HEK293 (cell line): ENCODE results near the gene IRF2.

Experiments used
- CTCF ChIA-PET: fragments of 350-600 bp; formaldehyde crosslinking; extraction: SDS; loops from one replicate; lab custom pipeline; 2021; ENCODE audit warnings: antibody characterized with exemption; lab: Yijun Ruan, JAX
- POLR2A ChIA-PET: fragments of 300-600 bp; formaldehyde crosslinking; extraction: SDS; loops from one replicate; lab custom pipeline; 2020; ENCODE audit warnings: antibody characterized with exemption, inconsistent platforms; lab: Yijun Ruan, JAX
- H3K27ac ChIP-seq: fragments of 200-500 bp; sonication (Bioruptor generic); 2 replicates; pipeline ENCODE4 v1.5.1; 2014; ENCODE audit warnings: low read depth, low read length, control low read depth, inconsistent platforms; ENCODE audit errors: extremely low read depth
- H3K36me3 ChIP-seq, 2 experiments: fragments of 200-500 bp in 1 of 2; sonication (Bioruptor generic) in 1 of 2; 1 replicate in 1 of 2; 2 replicates in 1 of 2; pipeline ENCODE4 v1.5.1; 2014 to 2017; ENCODE audit warnings: inconsistent platforms in 2 of 2, low read length in 2 of 2; ENCODE audit not compliant: control insufficient read depth in 2 of 2, insufficient read depth in 1 of 2
- H3K4me1 ChIP-seq: fragments of 200-500 bp; sonication (Bioruptor generic); 2 replicates; pipeline ENCODE4 v1.5.1; 2014; ENCODE audit warnings: mild to moderate bottlenecking, low read length, inconsistent platforms; ENCODE audit not compliant: control insufficient read depth, insufficient read depth
- H3K4me3 ChIP-seq: 2 replicates; pipeline ENCODE4 v1.5.1; 2011; ENCODE audit warnings: low read depth, mild to moderate bottlenecking, control low read depth, low read length, moderate library complexity
- H3K9me3 ChIP-seq: fragments of 200-500 bp; sonication (Bioruptor generic); 2 replicates; pipeline ENCODE4 v1.5.1; 2014; ENCODE audit warnings: low read depth, low read length, inconsistent platforms; ENCODE audit not compliant: control insufficient read depth, insufficient read depth
- AEBP2 ChIP-seq: fragments of 450-650 bp; formaldehyde crosslinking; IDR thresholded peaks from 2 replicates; pipeline ENCODE4 v1.5.1; 2016; ENCODE audit warnings: missing biosample characterization, missing genetic modification characterization, borderline replicate concordance
- ATF2 ChIP-seq: fragments of 450-650 bp; formaldehyde crosslinking; IDR thresholded peaks from 2 replicates; pipeline ENCODE4 v1.5.1; 2016; ENCODE audit warnings: missing biosample characterization, missing genetic modification characterization, low read depth
- GLI2 ChIP-seq: fragments of 450-650 bp; formaldehyde crosslinking; IDR thresholded peaks from 2 replicates; pipeline ENCODE4; 2017; ENCODE audit warnings: missing biosample characterization, missing genetic modification characterization, low read depth, borderline replicate concordance
- HOXC10 ChIP-seq: sonication (generic); formaldehyde crosslinking; IDR thresholded peaks from 2 replicates; pipeline ENCODE4 v1.8.1; 2023; ENCODE audit warnings: mild to moderate bottlenecking, missing genetic modification reagents
- MZF1 ChIP-seq: fragments of 450-650 bp; formaldehyde crosslinking; IDR thresholded peaks from 2 replicates; pipeline ENCODE4 v1.5.1; 2017; ENCODE audit warnings: missing biosample characterization, missing genetic modification characterization, borderline replicate concordance
- PRDM10 ChIP-seq: fragments of 450-650 bp; formaldehyde crosslinking; IDR thresholded peaks from 2 replicates; pipeline ENCODE4 v1.5.1; 2016; ENCODE audit warnings: missing biosample characterization, missing genetic modification characterization
- SP3 ChIP-seq: fragments of 450-650 bp; formaldehyde crosslinking; IDR thresholded peaks from 2 replicates; pipeline ENCODE4 v1.5.1; 2016; ENCODE audit warnings: missing biosample characterization, missing genetic modification characterization
- WT1 ChIP-seq: fragments of 450-650 bp; formaldehyde crosslinking; IDR thresholded peaks from 2 replicates; pipeline ENCODE4 v1.5.1; 2016; ENCODE audit warnings: missing biosample characterization, missing genetic modification characterization
- ZBTB26 ChIP-seq: fragments of 450-650 bp; formaldehyde crosslinking; optimal IDR thresholded peaks from 2 replicates; pipeline ENCODE3; 2016; ENCODE audit warnings: missing biosample characterization, mild to moderate bottlenecking, missing genetic modification characterization
- ZBTB44 ChIP-seq: fragments of 450-650 bp; IDR thresholded peaks from 2 replicates; pipeline ENCODE4 v1.5.1; 2018; ENCODE audit warnings: missing biosample characterization, mild to moderate bottlenecking, missing genetic modification characterization
- ZBTB48 ChIP-seq: fragments of 450-650 bp; formaldehyde crosslinking; IDR thresholded peaks from 2 replicates; pipeline ENCODE4 v1.5.1; 2016; ENCODE audit warnings: missing biosample characterization, missing genetic modification characterization
- ZFP37 ChIP-seq: fragments of 450-650 bp; formaldehyde crosslinking; IDR thresholded peaks from 2 replicates; pipeline ENCODE4 v1.5.1; 2016; ENCODE audit warnings: missing biosample characterization, missing genetic modification characterization
- ZNF169 ChIP-seq: fragments of 450-650 bp; formaldehyde crosslinking; IDR thresholded peaks from 2 replicates; pipeline ENCODE4 v1.5.1; 2016; ENCODE audit warnings: missing biosample characterization, missing genetic modification characterization
- ZNF19 ChIP-seq: fragments of 450-650 bp; formaldehyde crosslinking; IDR thresholded peaks from 2 replicates; pipeline ENCODE4; 2016; ENCODE audit warnings: missing biosample characterization, missing genetic modification characterization, low read depth
- ZNF274 ChIP-seq, 2 experiments: fragments of 200-500 bp in 1 of 2; fragments of 450-650 bp in 1 of 2; sonication (Bioruptor generic) in 1 of 2; formaldehyde crosslinking in 1 of 2; IDR thresholded peaks; 2 replicates each; pipeline versions ENCODE4 v1.5.1 to v1.6.1; 2014 to 2016; ENCODE audit warnings: borderline replicate concordance in 1 of 2, inconsistent platforms in 1 of 2, low read length in 1 of 2, missing biosample characterization in 1 of 2, missing genetic modification characterization in 1 of 2
- ZNF302 ChIP-seq: fragments of 450-650 bp; formaldehyde crosslinking; IDR thresholded peaks from 2 replicates; pipeline ENCODE4 v1.5.1; 2016; ENCODE audit warnings: missing biosample characterization, missing genetic modification characterization, low read depth
- ZNF404 ChIP-seq: fragments of 450-650 bp; formaldehyde crosslinking; IDR thresholded peaks from 2 replicates; pipeline ENCODE4 v1.5.1; 2017; ENCODE audit warnings: missing biosample characterization, missing genetic modification characterization
- ZNF501 ChIP-seq: fragments of 450-650 bp; formaldehyde crosslinking; IDR thresholded peaks from 2 replicates; pipeline ENCODE4 v1.5.1; 2016; ENCODE audit warnings: missing biosample characterization, missing genetic modification characterization
- ZNF548 ChIP-seq: fragments of 450-650 bp; formaldehyde crosslinking; IDR thresholded peaks from 2 replicates; pipeline ENCODE4 v1.5.1; 2016; ENCODE audit warnings: missing biosample characterization, missing genetic modification characterization
- ZNF560 ChIP-seq: fragments of 450-650 bp; formaldehyde crosslinking; IDR thresholded peaks from 2 replicates; pipeline ENCODE4 v1.5.1; 2017; ENCODE audit warnings: missing biosample characterization, missing genetic modification characterization, borderline replicate concordance
- ZNF664 ChIP-seq: fragments of 450-650 bp; formaldehyde crosslinking; IDR thresholded peaks from 2 replicates; pipeline ENCODE4 v1.5.1; 2016; ENCODE audit warnings: missing biosample characterization, missing genetic modification characterization
- ZNF707 ChIP-seq: fragments of 450-650 bp; formaldehyde crosslinking; IDR thresholded peaks from 2 replicates; pipeline ENCODE4 v1.5.1; 2016; ENCODE audit warnings: missing biosample characterization, missing genetic modification characterization
- ZNF777 ChIP-seq: fragments of 450-650 bp; formaldehyde crosslinking; IDR thresholded peaks from 2 replicates; pipeline ENCODE4 v1.5.1; 2017; ENCODE audit warnings: missing biosample characterization, missing genetic modification characterization, borderline replicate concordance

The IRF2 gene

GRCh38 chr4:184397516-184398163 lies 76.7 kb downstream of the IRF2 start (continued):
- TF ChIP-seq ZBTB26 (tag by site-specific recombination) (no peak), MZF1 (tag by site-specific recombination) (no peak), ZNF404 (tag by site-specific recombination) (no peak), ATF2 (no peak), GLI2 (tag by site-specific recombination) (no peak), SP3 (tag by site-specific recombination) (no peak), ZFP37 (tag by site-specific recombination) (no peak)

GRCh38 chr4:184396570-184397515 lies 77.5 kb downstream of the IRF2 start:
- ChIA-PET POLR2A (no interaction called here), CTCF (no interaction called here)
- Histone ChIP-seq H3K27ac (no peak overlapping the region), H3K36me3 (peaks cover 0 to 46% of the 10 kb centered on the region in 2 experiments; a peak in 2 of 3 replicates), H3K4me1 (no peaks in the 10 kb centered on the region), H3K9me3 (no peaks in the 10 kb centered on the region), H3K4me3 (no peak overlapping the region)
- TF ChIP-seq ZNF501 (no peak), ZNF560 (tag by site-specific recombination) (no peak), HOXC10 (CRISPR knock-in tag) (no peak), ZNF302 (tag by site-specific recombination) (no peak), AEBP2 (tag by site-specific recombination) (no peak), ZNF169 (no peak), ZBTB48 (tag by site-specific recombination) (no peak), ZNF19 (no peak), ZNF274 (IDR thresholded peaks at IDR 0.05; ENCODE audit: low read length) (no peak), ZNF274 (tag by site-specific recombination; IDR thresholded peaks at IDR 0.05; ENCODE audit: borderline replicate concordance) (no peak), WT1 (tag by site-specific recombination) (no peak), ZBTB26 (tag by site-specific recombination) (no peak), PRDM10 (tag by site-specific recombination) (no peak), ZNF777 (no peak), ZNF707 (tag by site-specific recombination) (no peak), ZNF548 (no peak), ZNF664 (tag by site-specific recombination) (no peak), ZBTB44 (tag by site-specific recombination) (no peak)
